Transverse colon (tissue), 3 donors: ENCODE measurements around the gene CCT6B.

Experiments
- EP300 ChIP-seq: sonication (generic); formaldehyde crosslinking; IDR thresholded peaks from one replicate; pipeline ENCODE4 v1.6.1; 2017; ENCODE audit warnings: antibody characterized with exemption, low read depth
- POLR2A ChIP-seq: fragments of 450-650 bp; IDR thresholded peaks from one replicate; pipeline ENCODE4 v1.6.1; 2016; ENCODE audit warnings: antibody characterized with exemption, mild to moderate bottlenecking, moderate library complexity
- TF ChIP-seq, protein P1 (sequence below), 5 experiments: fragments of 200-600 bp in 3 of 5; fragments of 450-650 bp in 2 of 5; sonication (generic) in 3 of 5; IDR thresholded peaks; 1 replicate in 2 of 5; 2 replicates in 3 of 5; pipeline ENCODE4 v1.5.1; 2016 to 2017; ENCODE audit warnings: antibody characterized with exemption in 5 of 5, inconsistent platforms in 3 of 5, mild to moderate bottlenecking in 2 of 5, moderate library complexity in 1 of 5

DNA sequence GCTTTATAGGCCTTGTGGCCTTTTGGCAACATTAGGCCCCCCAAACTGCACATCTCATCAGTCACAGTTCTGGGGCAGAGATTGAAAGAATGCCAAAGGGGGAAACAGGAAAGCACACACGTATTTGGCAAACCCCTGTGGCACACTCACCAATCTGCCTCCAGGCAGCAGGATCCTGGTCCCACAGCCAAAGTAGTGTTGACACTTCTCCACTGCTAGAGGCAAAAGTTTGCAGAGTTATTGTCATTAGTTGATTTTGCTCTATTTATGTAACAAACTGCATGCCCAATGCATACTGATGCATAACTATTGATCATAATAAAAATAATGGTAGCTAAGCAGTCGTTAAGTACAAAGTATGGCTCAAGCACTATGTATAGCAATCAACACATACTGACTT is 45.1 kb downstream of the CCT6B start:
- TF ChIP-seq, protein P1, sequence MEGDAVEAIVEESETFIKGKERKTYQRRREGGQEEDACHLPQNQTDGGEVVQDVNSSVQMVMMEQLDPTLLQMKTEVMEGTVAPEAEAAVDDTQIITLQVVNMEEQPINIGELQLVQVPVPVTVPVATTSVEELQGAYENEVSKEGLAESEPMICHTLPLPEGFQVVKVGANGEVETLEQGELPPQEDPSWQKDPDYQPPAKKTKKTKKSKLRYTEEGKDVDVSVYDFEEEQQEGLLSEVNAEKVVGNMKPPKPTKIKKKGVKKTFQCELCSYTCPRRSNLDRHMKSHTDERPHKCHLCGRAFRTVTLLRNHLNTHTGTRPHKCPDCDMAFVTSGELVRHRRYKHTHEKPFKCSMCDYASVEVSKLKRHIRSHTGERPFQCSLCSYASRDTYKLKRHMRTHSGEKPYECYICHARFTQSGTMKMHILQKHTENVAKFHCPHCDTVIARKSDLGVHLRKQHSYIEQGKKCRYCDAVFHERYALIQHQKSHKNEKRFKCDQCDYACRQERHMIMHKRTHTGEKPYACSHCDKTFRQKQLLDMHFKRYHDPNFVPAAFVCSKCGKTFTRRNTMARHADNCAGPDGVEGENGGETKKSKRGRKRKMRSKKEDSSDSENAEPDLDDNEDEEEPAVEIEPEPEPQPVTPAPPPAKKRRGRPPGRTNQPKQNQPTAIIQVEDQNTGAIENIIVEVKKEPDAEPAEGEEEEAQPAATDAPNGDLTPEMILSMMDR (IDR thresholded peaks at IDR 0.05) = no peak
- TF ChIP-seq POLR2A (no peak), EP300 (no peak)
